ENCODE data around the gene PURA.

GRCh38 chr5:140109759-140110645 is 3.9 kb upstream of the PURA start:
- TF ChIP-seq REST (IDR thresholded peaks at IDR 0.05) (no peak), EGR1 (IDR thresholded peaks at IDR 0.05; ENCODE audit: low read depth in 2 of 2) (no peak), RXRA (IDR thresholded peaks at IDR 0.05) (no peak), ZBTB33 (IDR thresholded peaks at IDR 0.05) (no peak), ATF3 (IDR thresholded peaks at IDR 0.05) (no peak), JUND (IDR thresholded peaks at IDR 0.05) (no peak), TAF1 (conservative IDR thresholded peaks at IDR 0.05) (no peak), GABPA (IDR thresholded peaks at IDR 0.05 in 1 of 2, conservative IDR thresholded peaks at IDR 0.05 in 1 of 2) (no peak)
- TF ChIP-seq, protein P1, sequence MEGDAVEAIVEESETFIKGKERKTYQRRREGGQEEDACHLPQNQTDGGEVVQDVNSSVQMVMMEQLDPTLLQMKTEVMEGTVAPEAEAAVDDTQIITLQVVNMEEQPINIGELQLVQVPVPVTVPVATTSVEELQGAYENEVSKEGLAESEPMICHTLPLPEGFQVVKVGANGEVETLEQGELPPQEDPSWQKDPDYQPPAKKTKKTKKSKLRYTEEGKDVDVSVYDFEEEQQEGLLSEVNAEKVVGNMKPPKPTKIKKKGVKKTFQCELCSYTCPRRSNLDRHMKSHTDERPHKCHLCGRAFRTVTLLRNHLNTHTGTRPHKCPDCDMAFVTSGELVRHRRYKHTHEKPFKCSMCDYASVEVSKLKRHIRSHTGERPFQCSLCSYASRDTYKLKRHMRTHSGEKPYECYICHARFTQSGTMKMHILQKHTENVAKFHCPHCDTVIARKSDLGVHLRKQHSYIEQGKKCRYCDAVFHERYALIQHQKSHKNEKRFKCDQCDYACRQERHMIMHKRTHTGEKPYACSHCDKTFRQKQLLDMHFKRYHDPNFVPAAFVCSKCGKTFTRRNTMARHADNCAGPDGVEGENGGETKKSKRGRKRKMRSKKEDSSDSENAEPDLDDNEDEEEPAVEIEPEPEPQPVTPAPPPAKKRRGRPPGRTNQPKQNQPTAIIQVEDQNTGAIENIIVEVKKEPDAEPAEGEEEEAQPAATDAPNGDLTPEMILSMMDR (IDR thresholded peaks at IDR 0.05; ENCODE audit: low read depth, low read length, missing input control), result no peak
- TF ChIP-seq, protein P2, sequence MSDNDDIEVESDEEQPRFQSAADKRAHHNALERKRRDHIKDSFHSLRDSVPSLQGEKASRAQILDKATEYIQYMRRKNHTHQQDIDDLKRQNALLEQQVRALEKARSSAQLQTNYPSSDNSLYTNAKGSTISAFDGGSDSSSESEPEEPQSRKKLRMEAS (IDR thresholded peaks at IDR 0.05), result no peak

All from liver (tissue), 3 donors.